OCI-LY7 (cell line): ENCODE measurements around the gene PLEKHM3.

Experiments
- CTCF ChIP-seq: fragments of 200-600 bp; sonication (generic); conservative IDR thresholded peaks from 2 replicates; pipeline ENCODE4 v1.5.1; 2014; ENCODE audit warnings: mild to moderate bottlenecking, antibody characterized with exemption, low read length, moderate library complexity, mixed read lengths
- EZH2phosphoT487 ChIP-seq: fragments of 200-600 bp; sonication (generic); IDR thresholded peaks from 2 replicates; pipeline ENCODE4 v1.6.1; 2018; ENCODE audit warnings: low read depth, borderline replicate concordance, mild to moderate bottlenecking, mixed run types, antibody characterized with exemption, low read length, moderate library complexity, mixed read lengths

- TF ChIP-seq EZH2phosphoT487 (no peak), CTCF (no peak)
These were observed 142.1 kb downstream of the PLEKHM3 start for GRCh38 chr2:207883002-207883780.
